Gastroesophageal sphincter (tissue), 3 donors: ENCODE data around the gene MRPL40.

Experiments
- CTCF ChIP-seq, 4 experiments: fragments of 200-600 bp in 2 of 4; fragments of 450-650 bp in 2 of 4; sonication (generic) in 1 of 4; IDR thresholded peaks; one replicate each; pipeline ENCODE4 v1.5.1; 2017 to 2019; ENCODE audit warnings: antibody characterized with exemption in 4 of 4, mild to moderate bottlenecking in 2 of 4, moderate library complexity in 2 of 4
- EP300 ChIP-seq: sonication (generic); formaldehyde crosslinking; IDR thresholded peaks from one replicate; pipeline ENCODE4 v1.6.1; 2017; ENCODE audit warnings: antibody characterized with exemption, mild to moderate bottlenecking
- POLR2A ChIP-seq, 2 donors: fragments of 450-650 bp; IDR thresholded peaks; one replicate each; pipeline ENCODE4 v1.6.1; 2017; ENCODE audit warnings: antibody characterized with exemption in 2 of 2, mild to moderate bottlenecking in 2 of 2, moderate library complexity in 1 of 2
- POLR2AphosphoS5 ChIP-seq: sonication (generic); formaldehyde crosslinking; IDR thresholded peaks from one replicate; pipeline ENCODE4 v1.6.1; 2017; ENCODE audit warnings: antibody characterized with exemption

GRCh38 chr22:19478901-19479354 lies 46.6 kb downstream of the MRPL40 start, which contains the start of gene UFD1:
- no peak for TF ChIP-seq CTCF (IDR thresholded peaks at IDR 0.05)
- peak; percentile 75 for TF ChIP-seq POLR2AphosphoS5
- peak; percentile 21 to 47 for TF ChIP-seq POLR2A (IDR thresholded peaks at IDR 0.05)
- TF ChIP-seq EP300, result no peak
